GDM1 (cell line): ENCODE data around the gene MAPK4.

ENCODE experiments used
- DNase-seq: peaks from one replicate; lab custom pipeline; 2025; lab: John Stamatoyannopoulos, UW

Gene MAPK4

GRCh38 chr18:50623694-50624352, 63.9 kb downstream of the MAPK4 start:
- DNase-seq, result no peak

GRCh38 chr18:50624981-50625380, 65.1 kb downstream of the MAPK4 start:
- no peak for DNase-seq

GRCh38 chr18:50626317-50626716, 66.4 kb downstream of the MAPK4 start:
- no peak for DNase-seq

DNA sequence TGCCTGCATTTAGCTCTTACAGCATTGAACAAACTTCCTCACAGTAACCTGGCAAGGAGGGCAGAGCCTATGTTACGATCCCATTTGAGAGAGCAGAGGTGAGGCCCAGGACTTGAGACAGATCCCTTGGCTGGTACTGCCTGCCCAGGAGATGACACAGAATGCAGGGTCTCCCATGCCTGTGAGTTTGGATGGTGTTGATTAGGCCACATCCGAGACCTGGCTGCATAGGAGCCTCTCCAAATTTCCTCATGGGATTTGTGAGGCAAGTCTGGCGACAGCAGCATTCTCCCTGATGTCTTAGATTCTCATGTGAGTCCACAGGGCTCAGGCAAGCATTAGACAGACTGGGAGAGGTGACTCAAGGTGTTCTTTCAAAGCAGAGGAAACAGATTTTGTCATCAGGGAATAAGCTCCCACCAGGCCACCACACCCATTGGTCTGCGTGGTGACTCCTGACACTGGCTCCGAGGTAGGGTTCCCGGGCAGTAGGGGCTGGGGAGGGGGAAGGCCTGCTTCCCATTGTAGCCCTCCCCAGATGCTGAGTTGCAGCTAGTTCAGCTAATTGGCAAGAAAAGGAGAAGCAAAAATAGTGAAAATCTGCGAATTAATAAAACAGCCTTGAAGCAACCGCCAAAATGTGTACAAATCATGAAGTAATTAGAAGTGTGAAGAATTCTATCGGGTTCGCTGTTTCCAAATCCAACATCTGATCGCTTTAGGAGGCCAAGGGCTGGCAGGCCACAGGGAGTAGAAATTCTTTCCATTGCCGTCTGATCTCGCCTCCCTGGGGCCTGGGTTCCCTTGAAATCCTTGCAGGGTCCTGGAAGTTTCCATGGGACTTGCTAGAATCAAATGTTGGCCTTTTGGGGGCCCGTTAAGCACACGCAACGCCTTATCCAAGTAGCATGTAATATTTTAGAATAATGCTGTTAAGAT, 68.0 kb downstream of the MAPK4 start:
- no peak for DNase-seq

- DNase-seq, result no peak
Measured at GRCh38 chr18:50628533-50628905, 68.6 kb downstream of the MAPK4 start.

DNA sequence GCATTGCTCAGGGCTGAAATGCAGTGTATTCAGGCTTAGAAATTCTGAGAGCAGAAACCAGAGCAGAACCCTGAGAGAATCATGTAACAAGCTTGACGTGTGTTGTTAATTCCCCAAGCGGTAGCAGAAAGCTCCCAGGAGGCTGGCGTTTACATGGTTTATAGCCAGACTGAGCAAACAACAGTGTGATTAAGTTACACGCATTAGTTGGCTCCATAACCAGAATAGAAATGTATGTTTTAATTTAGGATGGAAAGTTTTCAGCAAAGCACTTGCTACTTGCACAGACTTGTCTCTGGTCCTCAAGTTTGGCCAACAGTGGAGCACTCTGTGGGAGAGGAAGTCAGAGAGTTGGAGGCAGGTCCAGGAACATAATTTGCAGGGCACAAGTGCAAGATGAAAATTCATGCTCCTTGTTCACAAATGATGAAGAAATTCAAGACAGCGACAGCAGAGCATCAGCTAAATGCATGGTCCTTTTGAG, 69.3 kb downstream of the MAPK4 start:
- DNase-seq, result no peak

DNA sequence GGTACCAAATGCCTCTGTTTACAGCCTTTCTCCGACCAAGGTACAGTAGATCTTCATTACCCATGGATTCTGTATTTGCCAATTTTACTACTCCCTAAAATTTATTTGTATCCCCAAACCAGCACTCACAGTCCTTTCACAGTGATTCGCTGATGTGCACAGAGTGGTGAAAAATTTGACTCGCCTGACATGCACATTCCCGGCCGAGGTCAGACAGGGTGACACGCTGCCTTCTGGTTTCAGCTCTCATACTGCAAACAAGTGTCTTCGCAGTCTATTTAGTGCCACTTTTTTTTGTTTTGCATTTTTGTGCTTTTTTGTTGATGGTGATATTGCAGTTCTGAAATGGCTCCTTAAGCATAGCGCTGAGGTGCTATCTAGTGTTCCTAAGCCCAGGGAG, 71.0 kb downstream of the MAPK4 start:
- DNase-seq, result no peak

- no peak for DNase-seq
Measured at GRCh38 chr18:50632895-50633515, 73.1 kb downstream of the MAPK4 start.

- no peak for DNase-seq
Measured at GRCh38 chr18:50633992-50634391, 74.1 kb downstream of the MAPK4 start.

DNA sequence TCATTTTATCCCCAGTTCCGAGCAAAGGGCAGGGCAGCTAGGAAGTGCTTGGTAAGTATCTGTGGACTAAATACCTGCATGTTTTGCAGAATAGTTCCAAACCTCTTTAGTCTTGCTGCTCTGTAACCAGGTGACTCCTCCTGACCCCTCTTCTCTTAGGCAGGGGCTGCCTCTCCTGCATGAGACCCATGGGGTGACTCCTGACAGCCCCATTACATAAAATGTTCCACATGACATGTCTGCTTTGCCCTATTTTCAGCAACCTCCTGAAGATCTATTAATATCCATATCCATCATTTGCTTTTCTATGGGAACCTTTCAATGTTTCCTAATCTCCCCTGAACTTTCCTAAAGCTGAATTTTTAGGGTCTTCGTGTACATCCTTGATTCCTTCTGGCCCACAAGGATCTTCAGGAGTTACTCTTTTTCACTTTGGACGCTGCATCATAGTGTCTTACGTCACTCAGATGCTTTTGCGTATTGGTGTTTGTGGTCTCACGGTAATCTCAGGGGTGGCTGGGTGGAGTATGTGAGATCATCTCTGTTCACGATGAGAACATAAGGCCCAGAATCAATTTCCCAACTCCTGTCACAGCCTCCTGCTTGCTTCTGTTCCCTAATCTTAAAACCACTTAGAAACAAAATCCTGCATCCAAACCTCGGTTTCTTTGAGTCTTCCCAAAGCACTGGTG, 76.6 kb downstream of the MAPK4 start:
- no peak for DNase-seq

GRCh38 chr18:50638016-50638883, 78.4 kb downstream of the MAPK4 start:
- DNase-seq, result no peak

DNA sequence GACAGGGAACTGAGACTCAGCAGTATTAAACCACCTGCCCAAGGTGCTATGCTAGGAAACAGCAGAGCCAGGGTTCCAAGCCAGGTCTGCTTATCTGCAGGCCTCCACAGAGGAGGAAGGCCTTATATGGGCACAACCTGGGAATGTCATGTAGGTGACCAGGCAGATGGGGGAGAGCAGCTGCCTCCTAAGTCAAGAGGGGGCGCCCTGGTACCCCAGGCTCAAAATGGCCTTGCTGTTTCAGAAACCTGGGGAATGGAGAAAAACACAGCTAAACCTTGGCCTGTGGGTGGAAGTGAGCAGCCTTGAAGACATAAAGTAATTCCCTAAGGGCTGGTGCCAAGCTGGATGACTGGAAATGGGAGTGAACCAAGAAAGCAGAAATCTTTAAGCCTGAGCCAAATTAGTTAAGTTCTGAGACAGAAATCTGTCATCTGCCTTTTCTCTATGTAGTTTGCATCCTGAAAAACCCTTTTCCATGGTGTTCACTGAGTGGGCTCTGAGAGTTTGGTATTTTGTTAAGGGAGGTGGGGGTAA, 79.1 kb downstream of the MAPK4 start:
- no peak for DNase-seq

DNA sequence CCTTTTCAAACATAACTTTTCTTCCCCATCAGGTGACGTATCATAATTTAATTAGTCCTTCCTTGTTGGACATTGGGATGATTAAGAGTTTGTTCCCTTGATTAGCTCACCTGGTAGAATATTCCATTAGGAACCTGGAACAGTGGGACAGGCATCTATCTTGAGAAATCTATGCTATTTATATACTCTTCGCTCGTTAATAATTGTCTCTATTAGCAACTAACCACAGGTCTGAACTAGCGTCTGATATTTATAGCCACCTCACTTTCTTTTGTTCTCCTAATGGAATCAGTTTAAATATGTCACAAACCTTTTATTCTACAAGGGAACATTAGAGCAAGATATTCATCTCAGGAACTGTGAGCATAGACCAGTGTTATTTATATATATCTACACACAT, 79.8 kb downstream of the MAPK4 start:
- DNase-seq, result no peak

DNA sequence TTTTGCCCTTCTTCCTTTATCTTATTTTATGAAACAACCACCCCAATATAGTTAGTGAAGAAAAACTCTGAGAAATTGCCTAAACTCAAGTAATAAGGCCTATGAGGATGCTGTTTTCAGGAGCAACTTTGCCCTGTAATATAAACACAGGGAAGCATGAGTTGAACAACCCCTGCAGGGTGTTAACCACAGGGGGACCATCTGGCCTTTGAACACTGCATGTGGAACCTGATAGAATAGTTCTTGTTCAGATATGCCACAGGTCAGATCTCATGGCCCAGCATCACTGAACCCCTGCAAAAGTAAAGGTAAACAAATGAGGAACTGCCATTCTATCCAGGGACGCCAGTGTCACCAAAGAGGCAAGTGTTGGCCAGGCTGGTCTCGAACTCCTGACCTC, 82.6 kb downstream of the MAPK4 start:
- DNase-seq, result no peak

- DNase-seq, result no peak
Measured at GRCh38 chr18:50644146-50644545, 84.3 kb downstream of the MAPK4 start.

DNA sequence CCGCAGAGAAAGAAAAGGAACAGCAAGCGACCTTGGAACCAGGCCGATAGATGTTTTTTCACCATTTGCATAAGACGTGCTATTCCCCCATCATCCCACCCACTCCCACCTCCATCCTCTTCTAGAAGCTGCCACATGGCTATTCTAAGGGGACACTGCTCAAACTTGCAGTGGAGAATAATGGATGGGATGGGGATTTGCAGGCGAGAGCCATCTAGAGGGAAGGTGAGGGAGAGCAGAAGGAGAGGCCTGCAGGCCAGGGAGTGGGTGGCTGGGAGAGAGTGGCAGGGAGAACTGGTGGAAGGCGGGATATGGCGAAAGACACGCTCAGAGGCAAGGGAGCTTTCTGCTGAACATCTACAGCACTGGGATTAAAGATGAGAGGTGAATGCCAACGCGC, 84.9 kb downstream of the MAPK4 start:
- no peak for DNase-seq

- no peak for DNase-seq
Measured at GRCh38 chr18:50647237-50647636, 87.3 kb downstream of the MAPK4 start.

DNA sequence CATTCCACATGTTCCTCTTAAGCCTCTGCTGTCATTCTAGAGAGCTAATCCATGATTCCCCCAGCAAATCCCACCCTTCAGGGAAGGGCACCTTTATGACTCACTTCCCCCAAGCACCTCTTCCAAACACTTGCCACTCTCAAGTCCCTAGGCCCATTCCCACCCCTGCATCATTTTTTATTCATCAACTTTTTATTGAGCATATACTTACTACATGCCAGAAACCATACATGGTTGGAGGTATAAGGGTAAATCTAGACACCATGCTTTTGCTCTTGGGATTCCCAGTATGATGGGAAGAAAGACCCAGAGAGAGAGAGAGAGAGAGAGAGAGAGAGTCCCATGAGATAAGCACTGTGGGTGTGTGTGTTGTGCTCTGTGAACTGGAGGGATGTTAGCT, 87.9 kb downstream of the MAPK4 start:
- no peak for DNase-seq

DNA sequence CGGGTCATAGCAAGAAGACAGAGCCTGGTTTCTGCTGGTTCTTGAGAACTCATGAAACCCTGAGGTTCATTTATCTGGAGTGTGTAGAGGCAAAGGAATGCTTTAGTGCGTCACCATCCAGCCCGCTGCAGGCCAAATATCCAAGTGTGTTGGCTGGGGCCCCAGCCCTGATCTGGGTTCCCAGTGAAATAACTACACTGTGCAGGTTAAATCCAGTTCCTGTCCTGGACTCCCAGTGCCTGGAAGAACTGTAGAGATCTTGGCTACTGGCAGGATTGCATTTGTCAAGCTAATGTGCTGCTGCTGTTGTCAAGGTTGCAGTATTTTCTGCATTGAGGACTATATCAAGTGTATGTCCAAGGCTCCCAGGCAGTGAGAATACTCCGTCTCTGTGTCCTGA, 89.9 kb downstream of the MAPK4 start:
- no peak for DNase-seq

- DNase-seq, result no peak
Measured at GRCh38 chr18:50651334-50651733, 91.4 kb downstream of the MAPK4 start.
